GM19023 (cell line): ENCODE measurements around the gene NFATC3.

Experiments
- ATAC-seq: cut with Tn5 transposase; IDR thresholded peaks from one replicate; pipeline ENCODE4 v1.9.1; 2021; ENCODE audit warnings: mild to moderate bottlenecking, moderate library complexity; ENCODE audit not compliant: unreplicated experiment

The NFATC3 gene

GRCh38 chr16:68229431-68230175 lies 144.4 kb downstream of the NFATC3 start:
- ATAC-seq, result no peak

DNA sequence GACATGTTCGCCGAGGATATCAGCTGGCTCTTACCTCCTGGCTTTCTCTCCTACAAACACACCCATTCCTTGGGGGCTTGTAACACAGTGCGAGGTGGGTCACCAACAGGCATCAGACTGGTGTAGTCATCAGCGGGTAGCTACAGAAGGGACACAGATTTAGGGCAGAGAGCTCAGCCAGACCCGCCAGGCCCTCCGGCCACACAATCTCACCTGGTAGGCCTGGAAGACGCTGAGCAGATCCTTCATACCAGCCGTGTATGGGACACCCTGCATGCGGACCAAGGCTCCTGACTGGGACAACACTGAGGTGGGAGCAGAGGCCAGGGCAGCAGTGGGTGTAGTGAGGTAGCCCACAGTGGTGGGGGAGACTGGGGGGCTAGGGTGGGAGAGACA lies 145.0 kb downstream of the NFATC3 start:
- ATAC-seq, result no peak

DNA sequence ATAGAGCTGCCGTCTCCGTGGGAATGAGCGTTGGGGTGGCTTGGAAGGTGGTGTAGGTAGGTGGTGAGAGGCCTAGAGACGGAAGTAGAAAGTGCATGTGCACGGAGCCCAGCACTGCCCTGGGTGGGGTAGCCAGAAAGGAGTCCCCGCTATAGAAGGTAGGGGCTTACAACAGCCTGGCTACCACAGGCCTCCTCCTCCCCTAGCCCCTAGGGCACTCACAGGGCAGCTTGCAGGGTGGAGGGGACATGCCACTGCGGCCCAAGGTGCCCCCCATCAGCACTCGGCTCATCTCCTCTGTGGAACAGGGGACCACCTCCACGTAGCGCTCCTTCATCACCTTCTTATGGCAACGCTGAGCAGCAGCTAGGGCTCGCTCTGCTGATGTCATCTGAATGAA lies 145.8 kb downstream of the NFATC3 start:
- ATAC-seq, result no peak

- no peak for ATAC-seq
Measured at GRCh38 chr16:68231384-68232136, 146.4 kb downstream of the NFATC3 start.

DNA sequence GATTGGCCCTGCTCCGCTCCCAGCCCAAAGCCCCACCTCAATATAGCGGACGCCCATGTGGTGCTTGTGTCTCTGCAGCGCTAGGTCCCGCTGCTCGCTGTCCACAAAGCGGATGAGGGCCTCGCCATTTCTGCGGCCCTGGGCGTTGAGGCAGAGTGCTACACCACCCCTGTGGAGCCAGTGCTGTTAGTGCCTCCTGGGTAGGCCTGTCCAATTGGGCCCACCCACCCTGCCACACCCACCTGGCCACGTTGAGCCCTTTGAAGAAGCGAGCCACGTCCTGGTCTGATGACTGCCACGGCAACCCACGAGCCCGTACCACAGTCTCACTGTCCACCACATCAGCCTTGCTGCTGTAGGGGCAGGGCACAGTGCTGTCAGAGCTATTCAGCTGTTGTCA lies 147.2 kb downstream of the NFATC3 start:
- ATAC-seq, result no peak

- ATAC-seq, result no peak
Measured at GRCh38 chr16:68233085-68233834, 148.1 kb downstream of the NFATC3 start.

GRCh38 chr16:68233835-68234187 lies 148.6 kb downstream of the NFATC3 start:
- ATAC-seq, result no peak

DNA sequence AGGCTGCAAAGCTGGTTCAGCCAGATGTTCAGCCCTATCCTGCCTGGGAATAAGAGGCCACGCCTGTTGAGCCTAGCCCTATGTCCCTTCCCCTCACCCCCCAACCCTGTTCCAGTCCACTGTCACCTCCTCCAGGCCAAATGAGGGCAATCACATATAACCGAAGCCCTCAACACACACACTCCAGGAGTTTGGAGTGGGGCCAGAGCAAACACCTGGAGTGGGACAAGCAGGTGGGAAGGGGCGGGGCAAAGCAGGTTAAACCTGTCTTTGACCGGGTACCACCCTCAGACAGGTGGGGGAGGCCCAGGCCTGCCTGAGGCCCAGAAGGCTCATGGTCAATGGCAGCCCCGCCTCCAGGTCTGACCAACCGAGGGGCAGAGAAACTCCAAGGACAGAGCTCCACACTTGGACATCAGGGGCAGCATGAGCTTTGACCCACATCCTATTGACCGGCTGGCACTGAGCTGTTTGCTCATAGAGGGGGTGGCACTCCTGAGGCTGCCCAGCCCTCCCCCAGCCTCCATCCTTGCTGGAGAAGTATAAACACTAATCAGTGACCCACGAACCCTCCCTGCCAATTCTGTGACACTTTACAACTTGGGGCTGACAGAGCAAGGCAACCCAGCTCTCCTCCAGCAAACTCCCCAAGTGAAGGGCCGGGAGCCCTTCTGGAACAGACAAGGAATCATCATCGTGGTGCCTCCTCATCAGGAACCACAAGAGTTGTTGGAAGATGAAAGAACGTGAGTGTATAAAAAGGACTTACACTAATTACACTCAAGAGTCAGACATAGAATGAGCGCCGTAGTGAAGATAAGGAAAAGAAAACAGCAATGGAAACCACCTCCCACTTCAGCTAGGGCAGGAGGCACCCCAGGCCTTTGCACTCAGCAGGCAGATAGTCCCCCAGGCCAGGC lies 149.3 kb downstream of the NFATC3 start:
- no peak for ATAC-seq

DNA sequence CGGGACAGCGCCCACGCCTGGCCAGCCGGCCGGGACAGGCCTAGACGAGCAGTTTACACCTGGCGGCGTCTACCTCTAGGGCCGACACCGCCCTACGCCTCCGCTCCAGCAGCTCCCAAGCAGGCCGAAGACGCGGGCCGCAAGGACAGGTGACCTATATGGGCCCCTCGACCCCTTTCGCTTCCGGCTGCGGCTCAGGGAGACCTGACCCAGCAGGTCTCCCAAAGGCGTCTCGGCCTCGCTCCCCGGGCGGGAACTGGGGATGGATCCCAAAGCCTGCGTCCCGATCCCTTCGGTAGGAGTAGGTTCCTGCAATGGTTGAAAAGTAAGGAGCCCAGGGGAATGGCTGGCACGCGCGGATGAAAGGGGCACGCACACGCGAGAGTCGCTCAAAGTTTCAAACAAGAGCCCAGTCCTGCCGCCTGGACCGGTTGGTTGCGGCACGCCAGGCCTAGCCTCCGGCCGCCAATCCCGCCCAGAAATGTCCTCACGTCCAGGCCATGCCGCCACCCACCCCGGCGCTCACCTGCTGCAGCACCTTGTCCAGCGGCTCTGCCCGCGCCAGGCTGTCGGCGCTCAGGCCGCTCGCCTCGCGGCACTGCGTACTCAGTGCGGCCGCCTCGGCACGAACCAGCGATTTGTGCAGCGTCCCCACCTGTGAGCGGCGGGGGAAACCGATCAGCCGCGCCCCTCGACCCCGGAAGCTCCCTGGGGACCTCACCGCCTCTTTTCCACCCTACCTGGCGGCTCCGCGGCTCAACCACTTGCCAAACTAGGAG lies 150.1 kb downstream of the NFATC3 start:
- no peak for ATAC-seq

DNA sequence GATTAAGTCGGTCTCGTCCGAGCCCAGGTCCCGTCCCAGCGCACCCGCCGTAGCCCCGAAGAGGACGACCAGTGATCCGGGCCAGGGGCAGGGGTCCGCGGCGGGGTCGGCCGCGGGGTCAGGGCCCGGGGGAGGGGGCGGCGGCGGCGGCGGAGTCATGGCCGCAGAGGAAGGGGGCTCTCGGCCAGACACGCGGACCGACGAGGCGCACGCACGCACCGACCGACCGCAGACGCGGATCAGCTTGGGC lies 150.6 kb downstream of the NFATC3 start, which contains the start of gene ESRP2:
ESRP2 (minus strand) TSS at position 241 of the 250 bp plus-strand sequence; CDS start at position 159, 82 bp downstream.
- no peak for ATAC-seq

- no peak for ATAC-seq
Measured at GRCh38 chr16:68236137-68236825, 151.1 kb downstream of the NFATC3 start.

DNA sequence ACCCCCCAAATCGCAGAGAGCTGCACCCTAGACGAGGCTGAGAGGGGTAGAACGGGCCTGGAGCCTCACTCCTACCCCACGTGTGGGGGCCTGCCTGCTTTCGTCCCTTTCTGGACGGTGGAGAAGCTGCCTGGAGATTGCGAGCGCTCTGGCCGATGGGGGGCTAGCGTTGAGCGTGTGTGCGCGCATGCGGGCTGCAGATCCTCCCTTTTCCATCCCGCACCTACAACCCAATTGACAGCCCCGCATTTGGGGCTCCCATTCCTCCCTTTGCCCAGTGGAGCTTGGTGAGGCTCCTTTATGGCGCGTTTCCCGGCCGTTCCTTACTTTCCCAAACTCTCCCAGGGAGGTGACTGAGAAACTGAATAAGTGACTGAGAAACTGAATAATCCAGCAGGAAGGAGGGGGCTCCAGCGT lies 151.7 kb downstream of the NFATC3 start:
- ATAC-seq, result no peak

- peak; percentile 82 for ATAC-seq
Measured at GRCh38 chr16:68237243-68238028, 152.3 kb downstream of the NFATC3 start.

DNA sequence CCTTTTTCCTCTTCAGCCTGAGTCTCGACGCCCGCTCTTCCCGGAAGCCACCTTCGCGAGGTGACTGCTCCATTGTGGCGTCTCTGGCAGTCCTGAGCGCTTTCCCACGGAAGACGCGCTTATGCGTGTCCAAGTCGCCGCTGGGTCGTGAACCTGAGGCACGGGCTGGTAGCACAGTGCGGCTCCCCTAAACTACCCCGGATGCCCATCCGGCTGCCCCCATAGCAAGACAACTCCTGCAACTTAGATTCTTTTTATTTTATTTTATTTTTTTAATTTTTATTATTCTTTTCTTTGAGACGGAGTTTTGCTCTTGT lies 152.8 kb downstream of the NFATC3 start:
- ATAC-seq, result no peak

DNA sequence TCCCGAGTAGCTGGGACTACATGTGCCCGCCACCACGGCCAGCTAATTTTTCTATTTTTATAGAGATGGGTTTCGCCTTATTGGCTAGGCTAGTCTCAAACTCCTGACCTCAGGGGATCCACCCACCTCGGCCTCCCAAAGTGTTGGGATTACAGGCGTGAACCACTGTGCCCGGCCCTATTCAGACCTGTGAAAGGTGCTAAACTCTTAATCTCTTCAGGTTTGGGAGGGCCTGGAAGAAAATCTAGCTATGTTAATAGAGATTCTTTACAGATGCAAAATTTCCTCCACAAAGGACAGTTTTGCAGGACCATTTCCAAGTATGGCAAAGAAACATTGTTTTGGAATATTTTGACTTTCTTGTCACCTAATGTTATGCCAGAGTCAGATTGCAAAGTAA lies 156.9 kb downstream of the NFATC3 start:
- no peak for ATAC-seq

- no peak for ATAC-seq
Measured at GRCh38 chr16:68242926-68243858, 158.0 kb downstream of the NFATC3 start.

DNA sequence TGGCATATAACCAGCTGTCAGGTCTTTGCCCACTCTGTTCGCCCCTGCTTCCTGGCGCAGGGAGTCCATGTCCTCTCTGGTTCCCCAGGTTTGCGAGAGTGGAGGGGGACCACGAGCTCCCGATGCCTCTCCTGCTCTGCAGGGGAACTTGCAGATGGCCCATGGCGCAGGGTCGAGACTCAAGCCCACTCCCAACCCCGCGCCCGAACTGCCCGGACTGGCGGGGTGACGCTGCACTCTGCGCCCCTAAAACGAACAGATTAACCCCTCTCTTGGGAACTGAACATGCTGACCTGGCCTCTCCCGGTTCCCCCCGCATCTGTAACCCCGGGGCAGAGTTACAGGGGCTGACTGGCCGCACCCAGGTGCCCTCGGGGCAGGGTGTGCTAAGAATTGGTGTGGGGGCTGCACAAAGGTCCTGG lies 159.3 kb downstream of the NFATC3 start:
- no peak for ATAC-seq
